ENCODE results near the gene SEL1L.
"Not testable (repeated sequence)": the region's sequence is repeated elsewhere in the genome, so short reads cannot be mapped to it uniquely, and the experiment has no call there.

The SEL1L gene

GRCh38 chr14:81447021-81447764, 86.5 kb downstream of the SEL1L start:
- DNase-seq (ENCODE audit: low read depth): no peak

GRCh38 chr14:81446279-81447007, 87.2 kb downstream of the SEL1L start:
- no peak for DNase-seq (ENCODE audit: low read depth)

GRCh38 chr14:81441626-81442134, 92.0 kb downstream of the SEL1L start:
- DNase-seq (ENCODE audit: low read depth): no peak

GRCh38 chr14:81440041-81440440, 93.6 kb downstream of the SEL1L start:
- no peak for DNase-seq (ENCODE audit: low read depth)

- DNase-seq (ENCODE audit: low read depth): no peak
Observed at GRCh38 chr14:81437244-81437643, 96.4 kb downstream of the SEL1L start.

- no peak for DNase-seq (ENCODE audit: low read depth)
Observed at GRCh38 chr14:81436296-81437138, 97.1 kb downstream of the SEL1L start.

GRCh38 chr14:81435391-81436295, 98.0 kb downstream of the SEL1L start:
- DNase-seq (ENCODE audit: low read depth): no peak

- DNase-seq (ENCODE audit: low read depth): no peak
Observed at GRCh38 chr14:81435048-81435390, 98.6 kb downstream of the SEL1L start.

GRCh38 chr14:81434230-81434629, 99.4 kb downstream of the SEL1L start:
- no peak for DNase-seq (ENCODE audit: low read depth)

GRCh38 chr14:81433378-81433777, 100.3 kb downstream of the SEL1L start:
- no peak for DNase-seq (ENCODE audit: low read depth)

GRCh38 chr14:81432219-81432661, 101.4 kb downstream of the SEL1L start:
- no peak for DNase-seq (ENCODE audit: low read depth)

GRCh38 chr14:81430235-81430634, 103.4 kb downstream of the SEL1L start:
- no peak for DNase-seq (ENCODE audit: low read depth)

- not testable (repeated sequence) for DNase-seq (ENCODE audit: low read depth)
Observed at GRCh38 chr14:81429749-81430148, 103.9 kb downstream of the SEL1L start.

GRCh38 chr14:81429028-81429427, 104.6 kb downstream of the SEL1L start:
- no peak for DNase-seq (ENCODE audit: low read depth)

GRCh38 chr14:81427348-81428058, 106.2 kb downstream of the SEL1L start:
- DNase-seq (ENCODE audit: low read depth): no peak

GRCh38 chr14:81423504-81423903, 110.1 kb downstream of the SEL1L start:
- DNase-seq (ENCODE audit: low read depth): no peak
